Lower leg skin (tissue), 4 donors: Measurements from ENCODE around the gene ACYP2. TPM values are rescaled to one million over a fixed set of nuclear protein-coding genes. Genes with fewer than 3 reads are reported as not detected.

Experiments used
- DNase-seq, 2 donors: peaks; one replicate each; pipeline ENCODE4 v3.0.0-alpha.2; 2019; ENCODE audit warnings: low spot score in 2 of 2
- H3K4me3 ChIP-seq: fragments of 200-600 bp; sonication (generic); 2 replicates; pipeline ENCODE4 v1.5.1; 2017; ENCODE audit warnings: mild to moderate bottlenecking, low read depth; ENCODE audit not compliant: poor library complexity, severe bottlenecking
- CTCF ChIP-seq, 3 donors: fragments of 450-650 bp; IDR thresholded peaks; one replicate each; pipeline ENCODE4 v1.5.1; 2016; ENCODE audit warnings: antibody characterized with exemption in 3 of 3, mild to moderate bottlenecking in 3 of 3, moderate library complexity in 2 of 3
- POLR2A ChIP-seq, 2 donors: fragments of 450-650 bp; IDR thresholded peaks; one replicate each; pipeline ENCODE4 v1.6.1; 2016 to 2017; ENCODE audit warnings: antibody characterized with exemption in 2 of 2, mild to moderate bottlenecking in 1 of 2, moderate library complexity in 1 of 2
- WGBS, 2 donors: methylation state at CpG; one replicate each; pipeline ENCODE4 v1.1.5; 2018; 5-methylcytosine and 5-hydroxymethylcytosine counted together
- intact Hi-C: fragments of 100-400 bp; cut with DNase I; formaldehyde crosslinking; loops from one replicate; pipeline ENCODE4 v1.15.0; 2023; ENCODE audit warnings: low total_unique reads
- total RNA-seq, 4 donors: library from RNA; depleted of rRNA; stranded (reverse); fragments of >200 nt; gene quantifications; one replicate each; pipeline ENCODE4 v1.1.0, GENCODE V29; 2016

Gene ACYP2
- total RNA-seq, 4 donors from 2014 or later, result 11.4 to 15.6 (median 12.5) TPM

- TF ChIP-seq POLR2A (IDR thresholded peaks at IDR 0.05), result no peak
- TF ChIP-seq CTCF (IDR thresholded peaks at IDR 0.05), result no peak
- no peak overlapping the region for H3K4me3 ChIP-seq
- 76 to 86% methylated on average over 1 of the region's 1 CpG for WGBS, 2 donors
- DNase-seq, result no peak
- intact Hi-C loops, result no loop called here
Observed at GRCh38 chr2:54239427-54239826, 124.0 kb downstream of the ACYP2 start.

- WGBS, 2 donors, result 45 to 47% methylated on average over 5 of the region's 5 CpGs
- intact Hi-C loops, result no loop called here
- DNase-seq, result peak in 1 of 2 donors; percentile 56
- H3K4me3 ChIP-seq, result no peak overlapping the region
- no peak for TF ChIP-seq CTCF (IDR thresholded peaks at IDR 0.05)
- TF ChIP-seq POLR2A (IDR thresholded peaks at IDR 0.05), result no peak
Observed at GRCh38 chr2:54240515-54241469, 125.4 kb downstream of the ACYP2 start.

GRCh38 chr2:54247115-54247514, 131.7 kb downstream of the ACYP2 start:
- no peak overlapping the region for H3K4me3 ChIP-seq
- no peak for DNase-seq
- 48 to 55% methylated on average over 1 of the region's 1 CpG for WGBS, 2 donors
- intact Hi-C loops, result no loop called here
- TF ChIP-seq POLR2A (IDR thresholded peaks at IDR 0.05) (no peak), CTCF (IDR thresholded peaks at IDR 0.05) (no peak)

GRCh38 chr2:54249629-54250028, 134.2 kb downstream of the ACYP2 start:
- intact Hi-C loops, result no loop called here
- TF ChIP-seq CTCF (IDR thresholded peaks at IDR 0.05) (no peak), POLR2A (IDR thresholded peaks at IDR 0.05) (no peak)

GRCh38 chr2:54254180-54254579, 138.8 kb downstream of the ACYP2 start:
- no peak for DNase-seq
- no peak for TF ChIP-seq CTCF (IDR thresholded peaks at IDR 0.05)
- TF ChIP-seq POLR2A (IDR thresholded peaks at IDR 0.05), result no peak
- intact Hi-C loops, result no loop called here
- no peak overlapping the region for H3K4me3 ChIP-seq

More at GRCh38 chr2:54249629-54250028, 134.2 kb downstream of the ACYP2 start:
- no peak overlapping the region for H3K4me3 ChIP-seq
- DNase-seq, result no peak
